Stimulated activated naive CD4-positive, alpha-beta T cell treated with Interleukin-2 at 50 U/mL for 16 hours (primary cell): Measurements from ENCODE around the gene PXT1.

ENCODE experiments used
- DNase-seq: peaks from one replicate; lab custom pipeline; 2025; lab: John Stamatoyannopoulos, UW

PXT1 gene

DNA sequence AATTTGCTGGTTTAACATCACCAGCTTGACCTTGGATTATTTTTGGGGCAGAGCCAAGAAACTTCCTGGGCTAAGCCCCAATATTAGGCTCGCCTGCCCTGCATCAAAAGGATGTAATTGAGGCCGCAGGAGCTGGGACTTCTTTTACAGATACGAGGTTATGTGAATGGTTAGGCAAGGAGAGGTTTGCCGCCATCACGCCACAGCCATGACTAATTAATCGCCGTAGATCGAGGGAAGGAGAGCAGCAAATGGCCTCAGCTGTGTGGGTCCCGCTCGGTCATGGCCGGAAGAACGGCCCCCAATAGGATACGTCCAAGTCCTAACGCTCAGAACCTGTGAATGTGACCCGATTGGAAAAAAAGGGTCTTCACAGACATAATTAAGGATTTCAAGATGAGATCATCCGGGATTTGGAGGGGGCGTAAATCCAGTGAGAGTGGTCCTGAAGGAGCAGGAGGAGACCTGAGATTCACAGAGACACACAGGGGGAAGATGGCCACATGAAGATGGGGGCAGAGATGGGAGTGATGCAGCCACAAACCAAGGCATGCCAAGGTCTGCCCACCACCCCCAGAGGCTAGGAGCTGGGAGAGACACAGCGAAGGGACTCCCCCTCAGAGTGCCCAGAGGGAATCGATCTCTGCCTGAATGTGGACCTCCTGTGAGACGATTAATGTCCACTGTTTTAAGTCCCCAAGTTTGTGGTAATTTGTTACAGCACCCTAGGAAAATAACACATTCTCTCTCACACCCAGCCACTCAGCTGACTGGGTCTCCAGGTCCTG, 96.0 kb downstream of the PXT1 start:
- no peak for DNase-seq

DNA sequence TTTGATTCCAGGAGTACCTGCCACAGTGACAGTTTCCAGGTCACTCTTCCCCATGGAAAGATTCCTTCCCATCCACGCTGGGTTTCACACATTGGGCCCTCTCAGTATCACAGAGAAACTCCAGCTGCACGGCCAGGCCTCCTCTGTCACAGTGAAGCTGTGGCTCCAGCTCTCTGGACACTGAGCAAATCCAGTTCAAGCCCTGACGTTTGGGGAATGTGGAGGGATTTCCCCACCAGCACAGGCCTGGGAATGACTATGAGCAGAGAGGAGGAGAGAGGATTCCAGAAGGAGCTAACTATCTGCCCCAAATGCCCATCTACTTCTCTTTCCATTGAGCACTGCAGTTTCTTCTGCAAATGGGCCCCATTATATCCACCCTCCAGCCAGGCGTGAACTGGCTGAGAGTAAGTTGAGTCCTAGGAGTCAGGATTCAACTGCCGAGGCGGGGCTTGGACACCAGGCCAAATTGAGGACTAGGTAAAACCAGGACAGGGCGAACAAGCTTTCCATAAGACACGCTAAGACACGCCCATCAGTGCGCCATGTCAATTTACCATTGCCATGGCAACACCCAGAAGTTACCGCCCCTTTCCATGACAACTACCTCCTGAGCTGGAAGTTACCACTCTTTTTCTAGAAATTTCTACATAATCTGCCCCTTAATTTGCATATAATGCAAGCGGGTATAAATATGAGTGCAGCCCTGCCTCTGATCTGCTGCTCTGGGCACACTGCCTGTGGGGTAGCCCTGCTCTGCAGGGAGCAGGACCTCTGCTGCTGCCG, 96.8 kb downstream of the PXT1 start:
- DNase-seq, result no peak

DNA sequence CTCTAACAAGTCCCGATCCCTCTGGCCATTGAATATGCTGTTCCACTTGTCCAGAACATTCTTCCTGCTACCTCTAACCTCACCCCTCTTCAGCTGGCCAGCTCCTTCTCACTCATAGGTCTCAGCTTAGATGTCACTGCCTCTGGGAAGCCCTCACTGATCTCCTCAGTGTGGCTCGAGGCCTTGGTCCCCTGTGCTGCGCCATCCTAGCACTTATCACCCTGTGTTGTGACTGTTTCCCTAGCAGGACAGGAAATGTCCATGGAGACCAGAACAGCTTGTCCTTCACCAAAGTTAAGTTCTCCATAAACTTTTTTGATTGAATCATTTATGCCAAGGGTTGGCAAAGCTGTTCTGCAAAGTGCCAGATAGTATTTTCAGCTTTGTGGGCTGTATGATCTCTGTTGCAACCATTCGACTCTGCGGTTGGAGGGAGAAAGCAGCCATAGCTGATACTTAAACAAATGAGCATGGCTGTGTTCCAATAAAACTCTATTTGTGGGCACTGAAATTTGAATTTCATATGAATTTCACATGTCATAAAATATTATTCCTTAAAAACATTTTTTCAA, 99.5 kb downstream of the PXT1 start:
- DNase-seq, result no peak

GRCh38 chr6:36340618-36341454, 101.8 kb downstream of the PXT1 start:
- DNase-seq, result peak; percentile 56
